ENCODE measurements around the gene ABCA7.

DNA sequence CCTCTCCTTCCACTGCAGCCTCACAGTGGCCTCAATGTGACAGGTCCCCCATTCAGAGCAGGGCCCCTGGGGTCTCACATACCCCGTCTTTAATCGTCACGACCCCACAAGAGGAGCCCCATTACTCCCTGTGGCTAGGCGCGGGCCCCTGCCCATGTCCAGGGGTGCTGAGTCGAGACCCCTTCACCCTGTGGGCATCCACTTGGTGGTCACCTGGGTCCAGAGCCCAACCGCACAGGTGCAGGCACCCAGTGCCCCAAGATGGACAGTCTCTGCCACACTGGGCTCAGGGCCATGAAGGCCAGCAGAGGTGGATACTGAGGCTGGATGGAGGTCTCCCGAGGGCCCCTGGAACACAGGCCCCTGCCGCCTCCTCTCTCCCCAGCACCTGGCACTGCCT, 22.0 kb upstream of the ABCA7 start:
- TF ChIP-seq, protein P1, sequence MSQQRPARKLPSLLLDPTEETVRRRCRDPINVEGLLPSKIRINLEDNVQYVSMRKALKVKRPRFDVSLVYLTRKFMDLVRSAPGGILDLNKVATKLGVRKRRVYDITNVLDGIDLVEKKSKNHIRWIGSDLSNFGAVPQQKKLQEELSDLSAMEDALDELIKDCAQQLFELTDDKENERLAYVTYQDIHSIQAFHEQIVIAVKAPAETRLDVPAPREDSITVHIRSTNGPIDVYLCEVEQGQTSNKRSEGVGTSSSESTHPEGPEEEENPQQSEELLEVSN (IDR thresholded peaks at IDR 0.05), result no peak
- no peak for TF ChIP-seq SP4 (IDR thresholded peaks at IDR 0.05; ENCODE audit: low read length)
- TF ChIP-seq, protein P2, sequence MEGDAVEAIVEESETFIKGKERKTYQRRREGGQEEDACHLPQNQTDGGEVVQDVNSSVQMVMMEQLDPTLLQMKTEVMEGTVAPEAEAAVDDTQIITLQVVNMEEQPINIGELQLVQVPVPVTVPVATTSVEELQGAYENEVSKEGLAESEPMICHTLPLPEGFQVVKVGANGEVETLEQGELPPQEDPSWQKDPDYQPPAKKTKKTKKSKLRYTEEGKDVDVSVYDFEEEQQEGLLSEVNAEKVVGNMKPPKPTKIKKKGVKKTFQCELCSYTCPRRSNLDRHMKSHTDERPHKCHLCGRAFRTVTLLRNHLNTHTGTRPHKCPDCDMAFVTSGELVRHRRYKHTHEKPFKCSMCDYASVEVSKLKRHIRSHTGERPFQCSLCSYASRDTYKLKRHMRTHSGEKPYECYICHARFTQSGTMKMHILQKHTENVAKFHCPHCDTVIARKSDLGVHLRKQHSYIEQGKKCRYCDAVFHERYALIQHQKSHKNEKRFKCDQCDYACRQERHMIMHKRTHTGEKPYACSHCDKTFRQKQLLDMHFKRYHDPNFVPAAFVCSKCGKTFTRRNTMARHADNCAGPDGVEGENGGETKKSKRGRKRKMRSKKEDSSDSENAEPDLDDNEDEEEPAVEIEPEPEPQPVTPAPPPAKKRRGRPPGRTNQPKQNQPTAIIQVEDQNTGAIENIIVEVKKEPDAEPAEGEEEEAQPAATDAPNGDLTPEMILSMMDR (IDR thresholded peaks at IDR 0.05; ENCODE audit: control extremely low read depth in 1 of 3, insufficient read depth in 1 of 3, low read depth in 1 of 3, low read length in 3 of 3), result no peak
